Ovary (tissue), 9 donors: Measurements from ENCODE around the gene NR1H4. TPM values are rescaled to one million over a fixed set of nuclear protein-coding genes. Genes with fewer than 3 reads are reported as not detected.
"Not testable (repeated sequence)": the region's sequence is repeated elsewhere in the genome, so short reads cannot be mapped to it uniquely, and the experiment has no call there.

Source experiments
- DNase-seq, 5 donors: peaks; one replicate each; pipeline ENCODE4 v3.0.0-alpha.2; 2019 to 2020
- H3K27ac ChIP-seq, 2 donors: fragments of 200-600 bp; one replicate each; pipeline versions ENCODE4 v1.5.1 to v1.8.0; 2019 to 2022
- H3K27me3 ChIP-seq: fragments of 200-600 bp; one replicate; pipeline ENCODE4 v1.8.0; 2022
- H3K36me3 ChIP-seq: fragments of 200-600 bp; sonication (generic); one replicate; pipeline ENCODE4 v1.5.1; 2019
- H3K4me1 ChIP-seq: one replicate; pipeline ENCODE4 v1.8.1; 2013; ENCODE audit warnings: mild to moderate bottlenecking, moderate library complexity; ENCODE audit not compliant: insufficient read depth
- H3K4me3 ChIP-seq: fragments of 200-600 bp; sonication (generic); one replicate; pipeline ENCODE4 v1.5.1; 2017
- H3K9me3 ChIP-seq, 2 donors: fragments of 200-600 bp in 1 of 2; sonication (generic) in 1 of 2; one replicate each; pipeline versions ENCODE4 v1.5.1 to v1.8.1; 2013 to 2019; ENCODE audit warnings: mild to moderate bottlenecking in 1 of 2, moderate library complexity in 1 of 2
- EP300 ChIP-seq: sonication (generic); formaldehyde crosslinking; IDR thresholded peaks from one replicate; pipeline ENCODE4 v1.6.1; 2017; ENCODE audit warnings: antibody characterized with exemption
- POLR2A ChIP-seq: fragments of 450-650 bp; IDR thresholded peaks from one replicate; pipeline ENCODE4 v1.6.1; 2017; ENCODE audit warnings: antibody characterized with exemption, mild to moderate bottlenecking, moderate library complexity
- WGBS, 3 donors: extraction: QIAGEN DNeasy Blood & Tissue Kit in 1 of 3; methylation state at CpG; one replicate each; pipeline versions ENCODE4 v1.1.5 to v1.1.7; 2013 to 2017; 5-methylcytosine and 5-hydroxymethylcytosine counted together
- intact Hi-C, 4 donors: fragments of 100-400 bp; cut with DNase I; formaldehyde crosslinking; loops; one replicate each; pipeline versions ENCODE4 v1.11.0 to v1.15.1; 2022 to 2023
- polyA plus RNA-seq, 2 donors: library from polyadenylated mRNA; stranded (reverse); fragments of 200-250 nt in 1 of 2; fragments of 350-450 nt in 1 of 2; fragmentation: Illumina TruSeq in 1 of 2; extraction: RNeasy Lipid Tissue Mini Kit (QIAGEN cat#74804) in 1 of 2; gene quantifications; one replicate each; pipeline ENCODE4 v1.2.3, GENCODE V29; 2013 to 2014
- total RNA-seq, 7 donors: library from RNA; depleted of rRNA in 2 of 7; stranded (reverse); fragments of >200 nt in 2 of 7; fragmentation: NEBNext Ultra II Directional in 3 of 7; extraction: Animal tissue kit (Norgen Biotek cat#: 25700) in 3 of 7; gene quantifications; one replicate each; pipeline versions ENCODE4 v1.1.0 to v1.2.4, GENCODE V29; 2016 to 2023
- TF ChIP-seq, protein P1 (sequence below), 3 donors: fragments of 450-650 bp in 2 of 3; fragments of 200-600 bp in 1 of 3; IDR thresholded peaks; one replicate each; pipeline versions ENCODE4 v1.5.1 to v1.8.0; 2016 to 2022; ENCODE audit warnings: antibody characterized with exemption in 3 of 3, mild to moderate bottlenecking in 1 of 3
- donor health status: DM: no; HTN: no; CAD: no; lungs with moderate emphysema.
- donor health status: DM: no; HTN: no; CAD: no.
- donor health status: Bipolar disorder and iron deficiency.
- donor health status: DM: yes; HTN: yes; CAD: no.
- donor health status: DM: no; HTN: no; CAD: no.
- donor health status: DM: yes; HTN: yes; CAD: no.

NR1H4 gene
- total and polyA plus RNA-seq, 9 donors = 8.8 to 26.2 (median 15.2) TPM

- 31 to 53% (median 36%) methylated on average over 2 of the region's 2 CpGs for WGBS, 3 donors
- TF ChIP-seq POLR2A = no peak
- TF ChIP-seq EP300 = no peak
- TF ChIP-seq, protein P1, sequence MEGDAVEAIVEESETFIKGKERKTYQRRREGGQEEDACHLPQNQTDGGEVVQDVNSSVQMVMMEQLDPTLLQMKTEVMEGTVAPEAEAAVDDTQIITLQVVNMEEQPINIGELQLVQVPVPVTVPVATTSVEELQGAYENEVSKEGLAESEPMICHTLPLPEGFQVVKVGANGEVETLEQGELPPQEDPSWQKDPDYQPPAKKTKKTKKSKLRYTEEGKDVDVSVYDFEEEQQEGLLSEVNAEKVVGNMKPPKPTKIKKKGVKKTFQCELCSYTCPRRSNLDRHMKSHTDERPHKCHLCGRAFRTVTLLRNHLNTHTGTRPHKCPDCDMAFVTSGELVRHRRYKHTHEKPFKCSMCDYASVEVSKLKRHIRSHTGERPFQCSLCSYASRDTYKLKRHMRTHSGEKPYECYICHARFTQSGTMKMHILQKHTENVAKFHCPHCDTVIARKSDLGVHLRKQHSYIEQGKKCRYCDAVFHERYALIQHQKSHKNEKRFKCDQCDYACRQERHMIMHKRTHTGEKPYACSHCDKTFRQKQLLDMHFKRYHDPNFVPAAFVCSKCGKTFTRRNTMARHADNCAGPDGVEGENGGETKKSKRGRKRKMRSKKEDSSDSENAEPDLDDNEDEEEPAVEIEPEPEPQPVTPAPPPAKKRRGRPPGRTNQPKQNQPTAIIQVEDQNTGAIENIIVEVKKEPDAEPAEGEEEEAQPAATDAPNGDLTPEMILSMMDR (IDR thresholded peaks at IDR 0.05) = no peak
- H3K27ac ChIP-seq = no peak overlapping the region
- no peaks in the 10 kb centered on the region for H3K27me3 ChIP-seq
- no peaks in the 10 kb centered on the region for H3K9me3 ChIP-seq
- no peak for DNase-seq
- H3K36me3 ChIP-seq = no peaks in the 10 kb centered on the region
- intact Hi-C loops = loop anchor here in 3 of 4 donors (10.0 kb wide), 2 partner anchors 201 to 321 kb away; partner anchors contain the start of gene SLC17A8 (in 1 of the 3)
- H3K4me3 ChIP-seq = no peak overlapping the region
- H3K4me1 ChIP-seq = peaks cover 3% of the 10 kb centered on the region
Measured at GRCh38 chr12:100555722-100556121, 82.1 kb downstream of the NR1H4 start.

DNA sequence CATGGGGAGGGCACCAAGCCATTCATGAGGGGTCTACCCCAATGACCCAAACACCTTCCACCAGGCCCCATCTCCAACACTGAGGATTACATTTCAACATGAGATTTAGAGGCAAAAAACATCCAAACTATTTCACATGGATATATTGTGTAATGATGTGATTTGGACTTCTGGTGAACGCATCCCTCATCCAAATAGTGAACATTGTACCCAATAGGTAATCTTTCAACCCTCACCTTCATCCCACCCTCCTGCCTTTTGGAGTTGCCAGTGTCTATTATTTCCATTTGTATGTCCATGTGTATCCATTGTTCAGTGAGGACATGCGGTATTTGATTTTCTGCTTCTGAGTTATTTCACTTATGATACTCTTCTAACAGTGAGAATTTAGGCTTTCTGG lies 83.7 kb downstream of the NR1H4 start:
- Histone ChIP-seq H3K36me3 (no peaks in the 10 kb centered on the region), H3K27ac (no peak overlapping the region), H3K9me3 (no peaks in the 10 kb centered on the region), H3K27me3 (no peaks in the 10 kb centered on the region), H3K4me1 (peaks cover 3% of the 10 kb centered on the region), H3K4me3 (no peak overlapping the region)
- no peak for DNase-seq
- intact Hi-C loops = loop anchor here in 3 of 4 donors (10.0 kb wide), 2 partner anchors 203 to 323 kb away; partner anchors contain the start of gene SLC17A8 (in 1 of the 3)
- 99 to 100% (median 100%) methylated on average over 2 of the region's 2 CpGs for WGBS, 3 donors
- TF ChIP-seq, protein P1 (IDR thresholded peaks at IDR 0.05) = no peak
- TF ChIP-seq EP300 = no peak
- TF ChIP-seq POLR2A = no peak

DNA sequence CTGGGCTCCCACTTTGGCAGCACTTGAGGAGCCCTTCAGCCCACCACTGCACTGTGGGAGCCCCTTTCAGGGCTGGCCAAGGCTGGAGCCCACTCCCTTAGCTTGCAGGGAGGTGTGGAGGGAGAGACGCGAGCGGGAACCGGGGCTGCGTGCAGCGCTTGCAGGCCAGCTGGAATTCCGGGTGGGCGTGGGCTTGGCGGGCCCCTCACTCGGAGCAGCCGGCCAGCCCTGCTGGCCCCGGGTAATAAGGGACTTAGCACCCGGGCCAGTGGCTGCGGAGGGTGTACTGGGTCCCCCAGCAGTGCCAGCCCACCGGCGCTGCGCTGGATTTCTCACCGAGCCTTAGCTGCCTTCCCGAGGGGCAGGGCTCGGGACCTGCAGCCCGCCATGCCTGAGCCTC lies 85.6 kb downstream of the NR1H4 start:
- not testable (repeated sequence) for H3K27ac ChIP-seq, H3K27me3 ChIP-seq, H3K36me3 ChIP-seq, DNase-seq, H3K4me3 ChIP-seq, H3K4me1 ChIP-seq, H3K9me3 ChIP-seq
- 93 to 96% (median 94%) methylated on average over 21 of the region's 21 CpGs for WGBS, 3 donors
- intact Hi-C loops = loop anchor here in 3 of 4 donors (10.0 kb wide), 2 partner anchors 204 to 324 kb away; partner anchors contain the start of gene SLC17A8 (in 1 of the 3)

- Histone ChIP-seq H3K4me1 (no peaks in the 10 kb centered on the region), H3K36me3 (no peaks in the 10 kb centered on the region), H3K9me3 (no peaks in the 10 kb centered on the region), H3K27ac (no peak overlapping the region), H3K27me3 (no peaks in the 10 kb centered on the region), H3K4me3 (no peak overlapping the region)
- WGBS, 3 donors = 8 to 16% (median 14%) methylated on average over 2 of the region's 2 CpGs
- TF ChIP-seq, protein P1 (IDR thresholded peaks at IDR 0.05) = no peak
- no peak for TF ChIP-seq EP300
- TF ChIP-seq POLR2A = no peak
- DNase-seq = no peak
- intact Hi-C loops = no loop called here
Measured at GRCh38 chr12:100564090-100564489, 90.4 kb downstream of the NR1H4 start.

DNA sequence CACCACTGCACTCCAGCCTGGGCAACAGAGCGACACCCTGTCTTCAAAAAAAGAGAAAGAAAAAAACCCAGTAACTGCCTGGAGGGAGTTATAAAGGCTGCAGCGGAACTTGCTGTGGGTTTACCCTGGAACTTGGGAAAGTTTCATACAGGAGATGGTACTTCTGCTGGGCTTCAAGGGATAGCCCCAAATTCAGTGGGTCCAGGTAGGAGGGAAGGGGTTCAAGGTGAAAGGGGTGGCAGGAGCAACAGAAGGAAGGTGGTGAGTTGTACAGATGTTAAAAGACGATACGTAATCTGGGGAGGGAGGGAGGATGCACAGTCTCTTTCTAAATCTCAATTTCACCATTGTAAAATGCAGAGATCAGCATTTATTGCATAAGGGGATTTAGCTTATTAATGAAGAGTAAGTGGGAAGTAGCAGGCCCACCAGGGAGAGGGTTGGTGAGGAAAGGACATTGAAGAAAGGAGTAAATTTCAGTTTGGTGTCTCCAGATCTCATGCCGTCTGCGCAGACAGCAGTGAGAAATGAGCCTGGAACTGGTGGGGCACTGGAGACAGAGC lies 91.3 kb downstream of the NR1H4 start:
- H3K9me3 ChIP-seq = no peaks in the 10 kb centered on the region

More for the DNA sequence above, 91.3 kb downstream of the NR1H4 start:
- TF ChIP-seq, protein P1 (IDR thresholded peaks at IDR 0.05) = no peak
- TF ChIP-seq POLR2A (no peak), EP300 (no peak)
- Histone ChIP-seq H3K27ac (no peak overlapping the region), H3K4me1 (no peaks in the 10 kb centered on the region), H3K4me3 (no peak overlapping the region), H3K27me3 (no peaks in the 10 kb centered on the region), H3K36me3 (no peaks in the 10 kb centered on the region)
- WGBS, 3 donors = 90 to 93% (median 90%) methylated on average over 6 of the region's 6 CpGs
- intact Hi-C loops = no loop called here
- no peak for DNase-seq
